ENCODE measurements around the gene NUDT1. TPM values are rescaled to one million over a fixed set of nuclear protein-coding genes. Genes with fewer than 3 reads are reported as not detected.

The NUDT1 gene
- polyA plus RNA-seq, 2 donors = 24.7 to 41.0 TPM

DNA sequence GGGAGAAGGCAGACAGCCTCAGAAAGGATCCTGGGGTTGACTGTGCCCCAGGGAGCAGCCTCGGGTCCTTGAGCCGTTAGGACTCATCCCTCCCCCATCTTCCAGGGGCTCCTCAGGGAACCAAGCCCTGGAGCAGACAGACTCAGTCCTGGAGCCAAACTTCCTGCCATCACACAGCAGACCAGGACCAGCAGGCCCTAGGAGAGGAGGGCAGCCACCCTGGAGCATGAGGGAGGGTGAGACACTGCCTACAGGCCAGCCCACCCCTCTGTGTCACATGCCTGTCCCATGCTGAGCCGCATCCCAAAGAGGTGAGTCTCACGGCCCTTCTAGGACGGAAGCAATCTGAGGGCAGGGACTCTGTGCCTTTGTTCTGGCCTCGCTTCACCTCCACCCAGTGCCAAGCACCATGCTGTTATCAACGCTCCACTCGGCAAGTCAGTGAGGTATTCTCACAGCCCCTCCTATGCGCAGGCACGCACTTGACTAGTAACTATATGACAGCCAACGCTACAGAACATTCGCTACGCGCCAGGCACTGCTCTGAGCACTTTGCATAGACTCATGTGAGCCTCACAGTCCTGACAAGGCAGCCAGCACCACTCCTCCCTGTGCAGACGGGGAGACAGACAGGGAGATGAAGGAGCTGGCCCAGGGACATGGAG lies 28.3 kb upstream of the NUDT1 start:
- H3K27ac ChIP-seq (ENCODE audit: low read depth in 2 of 2, low read length in 1 of 2) = no peak overlapping the region

DNA sequence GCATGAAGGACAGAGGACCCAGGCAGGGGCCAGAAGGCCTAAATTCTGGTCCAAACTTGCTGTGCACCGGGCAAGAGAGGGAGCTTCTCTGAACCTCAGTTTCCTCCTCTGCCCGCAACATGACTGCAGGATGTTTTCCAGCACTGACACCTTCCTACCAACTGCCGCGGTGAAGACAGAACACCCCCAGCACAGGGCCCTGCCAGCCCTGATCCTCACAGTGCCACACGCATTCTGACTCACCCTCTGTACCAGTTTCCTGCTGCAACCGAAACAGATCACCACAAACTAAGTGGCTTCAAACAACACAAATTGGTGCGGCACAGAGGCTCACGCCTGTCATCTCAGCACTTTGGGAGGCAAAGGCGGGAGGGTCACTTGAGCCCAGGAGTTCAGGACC lies 27.4 kb upstream of the NUDT1 start:
- H3K36me3 ChIP-seq (ENCODE audit: control insufficient read depth in 2 of 2, insufficient read depth in 2 of 2, low read length in 1 of 2) = peaks cover 18 to 64% of the 10 kb centered on the region in 2 donors

More for the DNA sequence above, 28.3 kb upstream of the NUDT1 start:
- Histone ChIP-seq H3K4me3 (ENCODE audit: low read depth in 1 of 2, low read length in 2 of 2) (no peak overlapping the region), H3K27me3 (ENCODE audit: control insufficient read depth in 1 of 2, insufficient read depth in 2 of 2, low read length in 2 of 2) (no peaks in the 10 kb centered on the region), H3K9me3 (ENCODE audit: control insufficient read depth in 2 of 2, insufficient read depth in 1 of 2, low read depth in 1 of 2, low read length in 1 of 2) (peaks cover 0 to 3% of the 10 kb centered on the region in 2 donors), H3K36me3 (ENCODE audit: control insufficient read depth in 2 of 2, insufficient read depth in 2 of 2, low read length in 1 of 2) (peaks cover 18 to 68% of the 10 kb centered on the region in 2 donors), H3K4me1 (ENCODE audit: control insufficient read depth in 2 of 2, insufficient read depth in 2 of 2, low read length in 1 of 2) (no peaks in the 10 kb centered on the region)
- WGBS, 2 donors = 92 to 93% methylated on average over 15 of the region's 15 CpGs

GRCh38 chr7:2215851-2216250 lies 26.2 kb upstream of the NUDT1 start:
- WGBS, 2 donors = 94 to 95% methylated on average over 17 of the region's 17 CpGs
- peaks cover 18 to 67% of the 10 kb centered on the region in 2 donors for H3K36me3 ChIP-seq (ENCODE audit: control insufficient read depth in 2 of 2, insufficient read depth in 2 of 2, low read length in 1 of 2)
- peaks cover 0 to 3% of the 10 kb centered on the region in 2 donors for H3K9me3 ChIP-seq (ENCODE audit: control insufficient read depth in 2 of 2, insufficient read depth in 1 of 2, low read depth in 1 of 2, low read length in 1 of 2)
- no peak overlapping the region for H3K27ac ChIP-seq (ENCODE audit: low read depth in 2 of 2, low read length in 1 of 2)
- no peaks in the 10 kb centered on the region for H3K4me1 ChIP-seq (ENCODE audit: control insufficient read depth in 2 of 2, insufficient read depth in 2 of 2, low read length in 1 of 2)
- no peak overlapping the region for H3K4me3 ChIP-seq (ENCODE audit: low read depth in 1 of 2, low read length in 2 of 2)
- H3K27me3 ChIP-seq (ENCODE audit: control insufficient read depth in 1 of 2, insufficient read depth in 2 of 2, low read length in 2 of 2) = no peaks in the 10 kb centered on the region

More for the DNA sequence above, 27.4 kb upstream of the NUDT1 start:
- no peaks in the 10 kb centered on the region for H3K4me1 ChIP-seq (ENCODE audit: control insufficient read depth in 2 of 2, insufficient read depth in 2 of 2, low read length in 1 of 2)
- no peak overlapping the region for H3K4me3 ChIP-seq (ENCODE audit: low read depth in 1 of 2, low read length in 2 of 2)
- 86 to 88% methylated on average over 9 of the region's 9 CpGs for WGBS, 2 donors
- no peaks in the 10 kb centered on the region for H3K27me3 ChIP-seq (ENCODE audit: control insufficient read depth in 1 of 2, insufficient read depth in 2 of 2, low read length in 2 of 2)
- H3K9me3 ChIP-seq (ENCODE audit: control insufficient read depth in 2 of 2, insufficient read depth in 1 of 2, low read depth in 1 of 2, low read length in 1 of 2) = peaks cover 0 to 3% of the 10 kb centered on the region in 2 donors
- no peak overlapping the region for H3K27ac ChIP-seq (ENCODE audit: low read depth in 2 of 2, low read length in 1 of 2)

DNA sequence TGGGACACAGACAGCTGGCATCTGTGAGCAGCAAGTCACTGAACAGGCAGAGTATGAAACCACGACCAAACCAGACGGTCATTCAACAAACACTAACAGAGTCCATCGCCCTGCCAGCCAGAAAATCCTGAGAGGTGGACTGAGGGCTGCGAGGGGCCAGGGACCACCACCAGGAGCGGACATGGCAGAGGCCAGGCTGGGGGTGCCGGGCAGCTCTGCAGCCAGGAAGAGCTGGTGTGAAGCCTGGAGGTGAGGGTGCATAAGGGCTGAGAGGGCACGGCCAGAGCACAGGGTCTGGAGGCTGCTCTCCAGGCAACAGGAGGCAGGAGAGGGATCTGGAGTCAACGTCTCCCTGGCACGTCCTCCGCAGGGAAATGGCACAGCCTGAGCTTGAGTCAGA lies 24.8 kb upstream of the NUDT1 start:
- WGBS, 2 donors = 85 to 91% methylated on average over 10 of the region's 10 CpGs
- H3K9me3 ChIP-seq (ENCODE audit: control insufficient read depth in 2 of 2, insufficient read depth in 1 of 2, low read depth in 1 of 2, low read length in 1 of 2) = peaks cover 0 to 3% of the 10 kb centered on the region in 2 donors
- no peaks in the 10 kb centered on the region for H3K27me3 ChIP-seq (ENCODE audit: control insufficient read depth in 1 of 2, insufficient read depth in 2 of 2, low read length in 2 of 2)
- H3K27ac ChIP-seq (ENCODE audit: low read depth in 2 of 2, low read length in 1 of 2) = no peak overlapping the region
- H3K36me3 ChIP-seq (ENCODE audit: control insufficient read depth in 2 of 2, insufficient read depth in 2 of 2, low read length in 1 of 2) = peaks cover 18 to 66% of the 10 kb centered on the region in 2 donors
- no peak overlapping the region for H3K4me3 ChIP-seq (ENCODE audit: low read depth in 1 of 2, low read length in 2 of 2)
- H3K4me1 ChIP-seq (ENCODE audit: control insufficient read depth in 2 of 2, insufficient read depth in 2 of 2, low read length in 1 of 2) = no peaks in the 10 kb centered on the region

- Histone ChIP-seq H3K36me3 (ENCODE audit: control insufficient read depth in 2 of 2, insufficient read depth in 2 of 2, low read length in 1 of 2) (peaks cover 18 to 66% of the 10 kb centered on the region in 2 donors), H3K9me3 (ENCODE audit: control insufficient read depth in 2 of 2, insufficient read depth in 1 of 2, low read depth in 1 of 2, low read length in 1 of 2) (peaks cover 0 to 3% of the 10 kb centered on the region in 2 donors), H3K27me3 (ENCODE audit: control insufficient read depth in 1 of 2, insufficient read depth in 2 of 2, low read length in 2 of 2) (no peaks in the 10 kb centered on the region), H3K27ac (ENCODE audit: low read depth in 2 of 2, low read length in 1 of 2) (no peak overlapping the region), H3K4me1 (ENCODE audit: control insufficient read depth in 2 of 2, insufficient read depth in 2 of 2, low read length in 1 of 2) (no peaks in the 10 kb centered on the region), H3K4me3 (ENCODE audit: low read depth in 1 of 2, low read length in 2 of 2) (no peak overlapping the region)
- WGBS, 2 donors = 90 to 91% methylated on average over 19 of the region's 19 CpGs
Measured at GRCh38 chr7:2217716-2218443, 24.1 kb upstream of the NUDT1 start.

DNA sequence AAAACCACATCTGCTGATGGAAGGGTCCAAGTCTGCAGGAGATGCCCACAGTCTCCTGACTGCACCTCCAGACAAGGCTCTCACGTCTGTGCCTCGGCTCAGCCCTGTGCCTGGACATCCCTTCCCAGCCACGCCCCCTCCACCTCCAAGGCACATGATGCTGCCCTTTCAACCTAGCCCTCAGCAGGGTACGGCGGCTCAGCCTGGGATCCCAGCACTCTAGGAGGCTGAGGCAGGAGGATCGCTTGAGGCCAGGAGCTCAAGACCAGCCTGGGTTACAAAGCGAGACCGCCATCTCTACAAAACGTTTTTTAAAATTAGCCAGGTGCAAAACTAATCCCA lies 23.6 kb upstream of the NUDT1 start:
- no peaks in the 10 kb centered on the region for H3K27me3 ChIP-seq (ENCODE audit: control insufficient read depth in 1 of 2, insufficient read depth in 2 of 2, low read length in 2 of 2)

DNA sequence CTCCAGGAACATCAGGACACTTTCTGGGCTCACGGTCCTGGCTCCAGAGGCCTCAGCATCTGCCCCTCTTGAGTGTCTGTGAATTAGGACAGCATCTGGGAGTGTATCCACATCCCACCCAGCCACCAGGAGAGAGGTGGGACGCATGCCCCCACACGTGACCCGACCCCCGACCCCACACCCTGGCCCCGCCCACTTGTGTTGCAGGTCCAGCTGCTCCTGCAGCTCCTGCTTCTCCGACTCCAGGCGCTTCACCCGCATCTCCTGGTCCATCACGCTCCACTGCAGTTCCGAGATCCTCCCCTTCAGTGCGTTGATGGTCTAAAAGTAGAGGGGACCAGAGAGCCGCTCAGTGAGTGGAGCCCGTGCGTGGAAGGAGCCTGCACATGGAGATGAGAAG lies 22.9 kb upstream of the NUDT1 start:
- H3K4me3 ChIP-seq (ENCODE audit: low read depth in 1 of 2, low read length in 2 of 2) = no peak overlapping the region
- H3K27me3 ChIP-seq (ENCODE audit: control insufficient read depth in 1 of 2, insufficient read depth in 2 of 2, low read length in 2 of 2) = no peaks in the 10 kb centered on the region
- peaks cover 0 to 3% of the 10 kb centered on the region in 2 donors for H3K4me1 ChIP-seq (ENCODE audit: control insufficient read depth in 2 of 2, insufficient read depth in 2 of 2, low read length in 1 of 2)
- H3K27ac ChIP-seq (ENCODE audit: low read depth in 2 of 2, low read length in 1 of 2) = no peak overlapping the region
- 89 to 90% methylated on average over 15 of the region's 15 CpGs for WGBS, 2 donors
- H3K9me3 ChIP-seq (ENCODE audit: control insufficient read depth in 2 of 2, insufficient read depth in 1 of 2, low read depth in 1 of 2, low read length in 1 of 2) = peaks cover 0 to 3% of the 10 kb centered on the region in 2 donors
- H3K36me3 ChIP-seq (ENCODE audit: control insufficient read depth in 2 of 2, insufficient read depth in 2 of 2, low read length in 1 of 2) = peaks cover 12 to 63% of the 10 kb centered on the region in 2 donors

More for the DNA sequence above, 23.6 kb upstream of the NUDT1 start:
- peaks cover 0 to 3% of the 10 kb centered on the region in 2 donors for H3K9me3 ChIP-seq (ENCODE audit: control insufficient read depth in 2 of 2, insufficient read depth in 1 of 2, low read depth in 1 of 2, low read length in 1 of 2)
- 91 to 94% methylated on average over 9 of the region's 9 CpGs for WGBS, 2 donors
- H3K36me3 ChIP-seq (ENCODE audit: control insufficient read depth in 2 of 2, insufficient read depth in 2 of 2, low read length in 1 of 2) = peaks cover 18 to 66% of the 10 kb centered on the region in 2 donors
- H3K4me1 ChIP-seq (ENCODE audit: control insufficient read depth in 2 of 2, insufficient read depth in 2 of 2, low read length in 1 of 2) = no peaks in the 10 kb centered on the region
- H3K4me3 ChIP-seq (ENCODE audit: low read depth in 1 of 2, low read length in 2 of 2) = no peak overlapping the region
- no peak overlapping the region for H3K27ac ChIP-seq (ENCODE audit: low read depth in 2 of 2, low read length in 1 of 2)

DNA sequence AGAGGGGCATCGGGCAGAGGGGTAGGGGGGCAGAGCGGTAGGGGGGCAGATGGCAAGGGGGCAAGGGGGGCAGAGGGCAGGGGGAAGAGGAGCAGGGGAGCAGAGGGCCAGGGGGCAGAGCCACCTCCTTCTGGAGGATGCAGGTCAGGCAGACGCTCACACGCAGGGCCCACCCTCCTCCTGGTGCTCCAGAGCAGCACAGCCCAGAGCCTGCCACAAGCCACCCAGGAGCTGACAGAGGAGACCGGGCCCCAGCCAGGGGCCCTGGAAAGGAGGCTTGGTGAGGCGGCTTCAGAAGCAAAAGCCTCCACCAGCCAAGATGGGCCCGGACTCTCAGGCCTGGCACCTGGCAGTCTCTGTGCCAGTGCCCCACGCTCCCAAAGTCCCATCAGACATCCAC lies 22.4 kb upstream of the NUDT1 start:
- Histone ChIP-seq H3K27me3 (ENCODE audit: control insufficient read depth in 1 of 2, insufficient read depth in 2 of 2, low read length in 2 of 2) (no peaks in the 10 kb centered on the region), H3K36me3 (ENCODE audit: control insufficient read depth in 2 of 2, insufficient read depth in 2 of 2, low read length in 1 of 2) (peaks cover 12 to 59% of the 10 kb centered on the region in 2 donors), H3K9me3 (ENCODE audit: control insufficient read depth in 2 of 2, insufficient read depth in 1 of 2, low read depth in 1 of 2, low read length in 1 of 2) (peaks cover 0 to 3% of the 10 kb centered on the region in 2 donors), H3K27ac (ENCODE audit: low read depth in 2 of 2, low read length in 1 of 2) (no peak overlapping the region), H3K4me3 (ENCODE audit: low read depth in 1 of 2, low read length in 2 of 2) (no peak overlapping the region), H3K4me1 (ENCODE audit: control insufficient read depth in 2 of 2, insufficient read depth in 2 of 2, low read length in 1 of 2) (peaks cover 0 to 7% of the 10 kb centered on the region in 2 donors)
- WGBS, 2 donors = 93 to 98% methylated on average over 6 to 8 of the region's 8 CpGs

DNA sequence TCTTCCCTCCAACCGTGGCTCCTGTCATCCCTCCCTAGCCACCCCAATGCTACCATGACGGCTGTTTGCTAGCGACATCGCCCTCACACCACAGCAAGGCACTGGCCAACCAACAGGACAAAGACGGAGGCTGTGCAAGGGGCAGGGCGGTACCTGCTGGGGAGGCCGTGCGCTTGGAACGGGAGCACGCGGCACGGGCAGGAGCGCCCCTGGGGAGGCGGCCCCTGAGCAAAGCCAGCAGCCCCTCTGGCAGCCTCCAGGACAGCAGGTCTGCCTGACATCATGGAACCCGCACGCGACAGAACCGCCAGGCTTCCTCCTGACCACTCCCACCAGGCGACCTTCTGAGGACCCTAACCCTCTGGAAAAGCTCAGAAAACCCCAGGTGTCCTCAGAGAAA lies 22.0 kb upstream of the NUDT1 start:
- Histone ChIP-seq H3K27me3 (ENCODE audit: control insufficient read depth in 1 of 2, insufficient read depth in 2 of 2, low read length in 2 of 2) (no peaks in the 10 kb centered on the region), H3K4me3 (ENCODE audit: low read depth in 1 of 2, low read length in 2 of 2) (no peak overlapping the region), H3K27ac (ENCODE audit: low read depth in 2 of 2, low read length in 1 of 2) (no peak overlapping the region), H3K4me1 (ENCODE audit: control insufficient read depth in 2 of 2, insufficient read depth in 2 of 2, low read length in 1 of 2) (peaks cover 0 to 9% of the 10 kb centered on the region in 2 donors), H3K9me3 (ENCODE audit: control insufficient read depth in 2 of 2, insufficient read depth in 1 of 2, low read depth in 1 of 2, low read length in 1 of 2) (peaks cover 0 to 3% of the 10 kb centered on the region in 2 donors), H3K36me3 (ENCODE audit: control insufficient read depth in 2 of 2, insufficient read depth in 2 of 2, low read length in 1 of 2) (peaks cover 12 to 56% of the 10 kb centered on the region in 2 donors)
- 94 to 95% methylated on average over 19 of the region's 19 CpGs for WGBS, 2 donors

All from esophagus (tissue), 2 donors.